DMS79 (cell line): Measurements from ENCODE around the gene PROX2.

ENCODE experiments used
- DNase-seq: peaks from one replicate; lab custom pipeline; 2025; lab: John Stamatoyannopoulos, UW

Gene PROX2

GRCh38 chr14:74875204-74875603 lies 741 bp downstream of the PROX2 start:
- no peak for DNase-seq

GRCh38 chr14:74871819-74872218 lies 4.1 kb downstream of the PROX2 start:
- DNase-seq = no peak

GRCh38 chr14:74868739-74869138 lies 7.2 kb downstream of the PROX2 start:
- DNase-seq = no peak

- DNase-seq = no peak
Measured at GRCh38 chr14:74867673-74868072, 8.3 kb downstream of the PROX2 start.

- DNase-seq = no peak
Measured at GRCh38 chr14:74866708-74867389, 9.1 kb downstream of the PROX2 start.

- no peak for DNase-seq
Measured at GRCh38 chr14:74865156-74865555, 10.8 kb downstream of the PROX2 start.

- no peak for DNase-seq
Measured at GRCh38 chr14:74864198-74864597, 11.7 kb downstream of the PROX2 start.

- no peak for DNase-seq
Measured at GRCh38 chr14:74863274-74863673, 12.7 kb downstream of the PROX2 start.

- no peak for DNase-seq
Measured at GRCh38 chr14:74861734-74862090, 14.2 kb downstream of the PROX2 start.

- DNase-seq = peak; percentile 64
Measured at GRCh38 chr14:74860899-74861733, 14.8 kb downstream of the PROX2 start.

GRCh38 chr14:74859757-74860552 lies 16.0 kb downstream of the PROX2 start:
- DNase-seq = no peak

GRCh38 chr14:74858022-74858421 lies 17.9 kb downstream of the PROX2 start:
- DNase-seq = no peak

- no peak for DNase-seq
Measured at GRCh38 chr14:74856366-74856765, 19.6 kb downstream of the PROX2 start.

- DNase-seq = no peak
Measured at GRCh38 chr14:74855945-74856344, 20.0 kb downstream of the PROX2 start.

- no peak for DNase-seq
Measured at GRCh38 chr14:74855021-74855420, 20.9 kb downstream of the PROX2 start.

GRCh38 chr14:74853581-74853980 lies 22.4 kb downstream of the PROX2 start:
- no peak for DNase-seq

- DNase-seq = no peak
Measured at GRCh38 chr14:74852922-74853530, 22.9 kb downstream of the PROX2 start.

- DNase-seq = no peak
Measured at GRCh38 chr14:74848768-74849167, 27.2 kb downstream of the PROX2 start.

- no peak for DNase-seq
Measured at GRCh38 chr14:74846968-74847665, 28.8 kb downstream of the PROX2 start.

- DNase-seq = no peak
Measured at GRCh38 chr14:74846168-74846567, 29.8 kb downstream of the PROX2 start.

- DNase-seq = no peak
Measured at GRCh38 chr14:74843653-74844052, 32.3 kb downstream of the PROX2 start.
